Measurements from ENCODE around the gene SPSB2. TPM values are rescaled to one million over a fixed set of nuclear protein-coding genes. Genes with fewer than 3 reads are reported as not detected.
"Not testable (repeated sequence)": the region's sequence is repeated elsewhere in the genome, so short reads cannot be mapped to it uniquely, and the experiment has no call there.

SPSB2 gene
- total RNA-seq, 1 donor from 2014 or later = 7.9 TPM

DNA sequence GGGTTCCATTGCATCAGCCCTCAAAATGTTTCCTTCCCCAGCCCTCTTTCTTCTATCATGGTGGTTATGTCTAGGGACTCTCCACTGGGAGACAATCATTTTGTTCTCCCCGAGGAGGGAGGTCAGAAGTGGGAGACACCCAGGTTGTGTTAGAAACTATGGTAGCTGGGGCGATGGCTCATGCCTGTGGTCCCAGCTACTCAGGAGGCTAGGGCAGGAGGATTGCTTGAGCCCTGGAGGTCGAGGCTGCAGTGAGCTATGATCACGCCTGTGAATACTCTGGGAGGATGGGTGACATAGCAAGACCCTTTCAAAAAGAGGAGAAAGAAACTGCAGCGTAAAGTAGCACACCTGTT is 18.5 kb upstream of the SPSB2 start:
- TF ChIP-seq, protein P1, sequence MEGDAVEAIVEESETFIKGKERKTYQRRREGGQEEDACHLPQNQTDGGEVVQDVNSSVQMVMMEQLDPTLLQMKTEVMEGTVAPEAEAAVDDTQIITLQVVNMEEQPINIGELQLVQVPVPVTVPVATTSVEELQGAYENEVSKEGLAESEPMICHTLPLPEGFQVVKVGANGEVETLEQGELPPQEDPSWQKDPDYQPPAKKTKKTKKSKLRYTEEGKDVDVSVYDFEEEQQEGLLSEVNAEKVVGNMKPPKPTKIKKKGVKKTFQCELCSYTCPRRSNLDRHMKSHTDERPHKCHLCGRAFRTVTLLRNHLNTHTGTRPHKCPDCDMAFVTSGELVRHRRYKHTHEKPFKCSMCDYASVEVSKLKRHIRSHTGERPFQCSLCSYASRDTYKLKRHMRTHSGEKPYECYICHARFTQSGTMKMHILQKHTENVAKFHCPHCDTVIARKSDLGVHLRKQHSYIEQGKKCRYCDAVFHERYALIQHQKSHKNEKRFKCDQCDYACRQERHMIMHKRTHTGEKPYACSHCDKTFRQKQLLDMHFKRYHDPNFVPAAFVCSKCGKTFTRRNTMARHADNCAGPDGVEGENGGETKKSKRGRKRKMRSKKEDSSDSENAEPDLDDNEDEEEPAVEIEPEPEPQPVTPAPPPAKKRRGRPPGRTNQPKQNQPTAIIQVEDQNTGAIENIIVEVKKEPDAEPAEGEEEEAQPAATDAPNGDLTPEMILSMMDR (IDR thresholded peaks at IDR 0.05; ENCODE audit: insufficient read depth, low read length, severe bottlenecking) = no peak
- DNase-seq (ENCODE audit: low read depth) (no peak), FAIRE-seq (no peak)
- no peaks in the 10 kb centered on the region for H3K36me3 ChIP-seq (ENCODE audit: control insufficient read depth, insufficient read depth, low read length)
- H3K27me3 ChIP-seq (ENCODE audit: control insufficient read depth, insufficient read depth, low read length) = no peaks in the 10 kb centered on the region
- H3K4me3 ChIP-seq (ENCODE audit: low read depth, low read length) = peak overlapping the region; percentile 47

DNA sequence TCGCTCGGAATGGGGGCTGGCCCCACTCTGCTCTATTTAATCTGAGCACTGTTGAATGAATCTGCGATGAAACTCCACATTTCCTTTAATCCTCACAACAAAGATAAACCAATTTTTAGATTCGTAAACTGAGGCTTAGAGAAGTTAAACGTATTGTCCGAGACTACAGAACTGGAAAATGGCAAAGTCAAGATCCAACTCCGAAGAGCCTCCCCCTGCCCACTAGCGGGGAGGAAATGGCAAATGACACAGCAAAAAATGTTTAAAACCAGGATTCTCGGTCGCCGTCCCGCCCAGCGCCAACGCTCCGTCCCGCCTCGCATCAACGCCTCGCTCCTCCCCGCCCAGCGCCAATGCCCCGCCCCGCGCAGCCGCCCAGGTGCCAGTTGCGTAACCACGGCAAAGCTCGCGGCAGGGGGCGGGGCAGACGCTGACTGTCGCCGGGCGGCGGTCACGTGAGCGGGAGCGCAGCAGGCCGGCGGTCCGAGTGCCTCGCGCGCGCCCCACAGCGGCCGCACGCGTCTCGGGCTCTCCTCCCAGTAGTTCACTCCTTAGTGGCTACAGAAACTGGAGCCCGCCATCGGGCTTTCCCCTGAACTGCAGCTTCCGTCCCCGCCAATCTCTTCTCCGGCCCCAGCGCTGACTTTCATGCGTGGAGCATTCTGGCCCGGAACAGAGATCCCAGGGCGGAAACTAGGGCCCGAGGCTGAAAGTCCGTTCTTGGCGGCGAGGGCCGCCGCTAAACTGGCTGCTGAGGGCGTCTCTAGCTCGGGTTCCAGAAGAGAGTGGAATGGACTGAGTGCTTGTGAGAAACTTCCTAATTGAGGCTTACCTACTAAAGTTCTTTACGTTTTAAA is 17.9 kb upstream of the SPSB2 start:
- H3K4me3 ChIP-seq (ENCODE audit: low read depth, low read length) = peak overlapping the region; percentile 47
- no peak for FAIRE-seq
- peak; percentile 79 for DNase-seq (ENCODE audit: low read depth)
- H3K36me3 ChIP-seq (ENCODE audit: control insufficient read depth, insufficient read depth, low read length) = no peaks in the 10 kb centered on the region
- H3K27me3 ChIP-seq (ENCODE audit: control insufficient read depth, insufficient read depth, low read length) = no peaks in the 10 kb centered on the region
- TF ChIP-seq, protein P1 (IDR thresholded peaks at IDR 0.05; ENCODE audit: insufficient read depth, low read length, severe bottlenecking) = peak; percentile 75

DNA sequence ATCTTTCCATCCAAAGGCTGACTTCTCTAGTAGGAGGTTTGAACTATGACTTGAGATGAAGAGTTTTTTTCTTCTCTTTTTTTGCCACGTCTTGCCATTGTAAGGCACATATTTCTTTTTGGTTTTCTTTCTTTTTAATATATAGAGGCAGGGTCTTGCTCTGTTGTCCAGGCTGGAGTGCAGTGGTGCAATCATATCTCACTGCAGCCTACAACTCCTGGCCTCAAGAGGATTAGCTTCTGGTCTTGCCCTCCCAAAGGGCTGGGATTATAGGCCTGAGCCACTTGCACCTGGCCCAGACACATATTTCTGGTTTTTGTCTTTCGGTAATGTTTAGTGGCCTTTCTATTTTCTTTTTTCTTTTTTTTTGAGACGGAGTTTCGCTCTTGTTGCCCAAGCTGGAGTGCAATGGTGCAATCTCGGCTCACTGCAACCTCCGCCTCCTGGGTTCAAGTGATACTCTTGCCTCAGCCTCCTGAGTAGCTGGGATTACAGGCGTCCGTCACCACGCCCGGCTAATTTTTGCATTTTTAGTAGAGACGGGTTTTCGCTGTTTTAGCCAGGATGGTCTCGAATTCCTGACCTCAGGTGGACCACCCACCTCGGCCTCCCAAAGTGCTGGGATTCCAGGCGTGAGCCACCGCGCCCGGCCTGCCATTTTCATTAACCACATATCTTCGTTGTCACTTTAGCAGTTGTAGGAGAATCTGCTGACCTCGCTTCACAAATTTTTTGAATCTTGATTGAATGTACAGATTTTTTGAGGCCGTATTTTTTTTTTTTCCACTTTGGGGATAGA is 16.9 kb upstream of the SPSB2 start:
- H3K27me3 ChIP-seq (ENCODE audit: control insufficient read depth, insufficient read depth, low read length); H3K36me3 ChIP-seq (ENCODE audit: control insufficient read depth, insufficient read depth, low read length); DNase-seq (ENCODE audit: low read depth); FAIRE-seq; H3K4me3 ChIP-seq (ENCODE audit: low read depth, low read length): not testable (repeated sequence)

DNA sequence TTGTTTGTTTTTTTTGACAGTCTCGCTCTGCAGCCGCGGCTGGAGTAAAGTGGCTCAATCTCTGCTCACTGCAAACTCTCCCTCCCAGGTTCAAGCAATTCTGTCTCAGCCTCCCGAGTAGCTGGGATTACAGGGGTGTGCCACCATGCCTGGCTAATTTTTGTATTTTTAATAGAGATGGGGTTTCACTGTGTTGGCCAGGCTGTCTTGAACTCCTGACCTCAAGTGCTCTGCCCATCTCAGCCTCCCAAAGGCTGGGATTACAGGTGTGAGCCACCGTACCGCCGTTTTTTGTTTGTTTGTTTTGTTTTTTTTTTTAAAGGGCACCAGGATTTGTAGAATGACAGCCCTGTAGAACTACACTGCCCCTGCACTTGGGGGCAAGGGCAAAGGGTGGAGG is 15.7 kb upstream of the SPSB2 start:
- H3K27me3 ChIP-seq (ENCODE audit: control insufficient read depth, insufficient read depth, low read length); FAIRE-seq; H3K4me3 ChIP-seq (ENCODE audit: low read depth, low read length); DNase-seq (ENCODE audit: low read depth); H3K36me3 ChIP-seq (ENCODE audit: control insufficient read depth, insufficient read depth, low read length): not testable (repeated sequence)

DNA sequence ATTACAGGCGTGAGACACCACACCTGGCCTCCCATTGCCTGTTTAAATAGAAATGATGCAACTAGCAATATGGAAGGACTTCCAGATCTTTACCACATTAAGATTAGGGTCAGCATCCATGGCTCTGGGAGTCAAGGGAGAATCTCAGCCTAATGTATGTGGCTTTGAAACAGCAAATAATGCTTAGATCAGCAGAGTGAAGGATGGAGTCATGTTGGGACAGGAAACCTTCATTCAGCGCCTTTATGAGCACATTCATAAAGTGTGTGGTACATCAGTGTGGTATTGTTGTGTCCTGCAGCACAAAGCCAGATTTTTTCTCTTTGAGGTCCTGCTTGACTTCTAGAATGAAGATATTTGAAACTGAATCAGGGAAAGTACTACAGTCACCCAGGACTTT is 15.3 kb upstream of the SPSB2 start:
- no peak overlapping the region for H3K4me3 ChIP-seq (ENCODE audit: low read depth, low read length)
- TF ChIP-seq, protein P1 (IDR thresholded peaks at IDR 0.05; ENCODE audit: insufficient read depth, low read length, severe bottlenecking) = no peak
- FAIRE-seq (no peak), DNase-seq (ENCODE audit: low read depth) (peak; percentile 52)
- no peaks in the 10 kb centered on the region for H3K27me3 ChIP-seq (ENCODE audit: control insufficient read depth, insufficient read depth, low read length)
- H3K36me3 ChIP-seq (ENCODE audit: control insufficient read depth, insufficient read depth, low read length) = no peaks in the 10 kb centered on the region

DNA sequence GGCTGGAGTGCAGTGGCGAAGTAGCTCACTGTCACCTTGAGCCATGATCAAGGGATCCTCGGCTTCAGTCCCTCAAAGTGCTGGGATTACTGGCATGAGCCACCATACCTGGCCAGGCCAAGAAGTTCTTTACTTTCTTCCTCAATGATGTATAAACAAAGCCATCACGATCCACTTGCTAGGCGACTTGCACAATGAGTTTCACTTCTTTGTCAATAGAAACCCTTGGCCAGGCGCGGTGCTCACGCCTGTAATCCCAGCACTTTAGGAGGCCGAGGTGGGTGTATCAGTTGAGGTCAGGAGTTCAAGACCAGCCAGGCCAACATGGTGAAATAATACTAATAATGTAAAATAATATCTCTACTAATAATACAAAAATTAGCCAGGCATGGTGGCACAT is 14.4 kb upstream of the SPSB2 start:
- TF ChIP-seq, protein P1 (IDR thresholded peaks at IDR 0.05; ENCODE audit: insufficient read depth, low read length, severe bottlenecking) = no peak
- Histone ChIP-seq H3K36me3 (ENCODE audit: control insufficient read depth, insufficient read depth, low read length) (no peaks in the 10 kb centered on the region), H3K27me3 (ENCODE audit: control insufficient read depth, insufficient read depth, low read length) (no peaks in the 10 kb centered on the region), H3K4me3 (ENCODE audit: low read depth, low read length) (no peak overlapping the region)
- FAIRE-seq (no peak), DNase-seq (ENCODE audit: low read depth) (no peak)

DNA sequence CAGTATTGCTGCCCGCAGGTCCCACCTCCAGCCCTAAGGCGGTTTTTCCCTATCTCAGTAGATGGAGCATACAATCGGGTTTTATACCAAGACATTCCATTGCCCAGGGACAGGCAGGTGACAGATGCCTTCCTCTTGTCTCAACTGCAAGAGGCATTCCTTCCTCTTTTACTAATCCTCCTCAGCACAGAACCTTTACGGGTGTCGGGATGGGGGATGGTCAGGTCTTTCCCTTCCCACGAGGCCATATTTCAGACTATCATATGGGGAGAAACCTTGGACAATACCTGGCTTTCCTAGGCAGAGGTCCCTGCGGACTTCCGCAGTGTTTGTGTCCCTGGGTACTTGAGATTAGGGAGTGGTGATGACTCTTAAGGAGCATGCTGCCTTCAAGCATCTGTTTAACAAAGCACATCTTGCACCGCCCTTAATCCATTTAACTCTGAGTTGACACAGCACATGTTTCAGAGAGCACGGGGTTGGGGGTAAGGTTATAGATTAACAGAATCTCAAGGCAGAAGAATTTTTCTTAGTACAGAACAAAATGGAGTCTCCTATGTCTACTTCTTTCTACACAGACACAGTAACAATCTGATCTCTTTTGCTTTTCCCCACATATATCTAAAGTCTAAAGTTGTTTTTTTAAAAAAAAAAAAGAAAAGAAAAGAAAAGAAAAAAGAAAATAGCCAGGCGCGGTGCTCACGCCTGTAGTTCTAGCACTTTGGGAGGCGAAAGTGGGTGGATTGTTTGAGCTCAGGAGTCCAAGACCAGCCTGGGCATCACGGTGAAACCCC is 13.3 kb upstream of the SPSB2 start:
- not testable (repeated sequence) for H3K36me3 ChIP-seq (ENCODE audit: control insufficient read depth, insufficient read depth, low read length); H3K4me3 ChIP-seq (ENCODE audit: low read depth, low read length); FAIRE-seq; H3K27me3 ChIP-seq (ENCODE audit: control insufficient read depth, insufficient read depth, low read length); DNase-seq (ENCODE audit: low read depth)

Data from bronchial epithelial cell (primary cell).